Measurements from ENCODE around the gene CBLL1. TPM values are rescaled to one million over a fixed set of nuclear protein-coding genes. Genes with fewer than 3 reads are reported as not detected.

Gene CBLL1
- 10 to 100 TPM; 62.7 to 85.8 (median 82.0) TPM for total RNA-seq
- 50.1 TPM for total RNA-seq (2013)

- ATAC-seq: peak; percentile 88 to 97 (median 90)
- peak; percentile 97 to 98 for DNase-seq
- H3K27me3 ChIP-seq (ENCODE audit: control insufficient read depth, insufficient read depth, low read length): no peaks in the 10 kb centered on the region
- Mint-ChIP-seq H3K36me3 (no peaks in the 10 kb centered on the region), H3K27ac (peak within 1 kb of the TSS; percentile 100), H3K9me3 (no peaks in the 10 kb centered on the region), H3K4me1 (peaks cover 42 to 48% of the 10 kb centered on the region in 2 donors), H3K4me3 (peak within 1 kb of the TSS; percentile 96), H3K27me3 (ENCODE audit: low read depth in 2 of 2) (no peaks in the 10 kb centered on the region)
- peak; percentile 65 for TF ChIP-seq CTCF (IDR thresholded peaks at IDR 0.05)
- intact Hi-C loops (cut with micrococcal nuclease): loop anchor here (1.0 to 10.0 kb wide), 8 partner anchors 131 to 1459 kb away; partner anchors contain the start of genes COG5, DLD, DNAJB9 and DUS4L
- no peaks in the 10 kb centered on the region for H3K9me3 ChIP-seq (ENCODE audit: control insufficient read depth, insufficient read depth, low read length)
- H3K27ac ChIP-seq (ENCODE audit: low read length): peak within 1 kb of the TSS; percentile 99
- H3K4me1 ChIP-seq (ENCODE audit: control insufficient read depth, insufficient read depth, low read length): peaks cover 15% of the 10 kb centered on the region
- H3K4me3 ChIP-seq (ENCODE audit: low read length): peak within 1 kb of the TSS; percentile 81
- peaks cover under 1% of the 10 kb centered on the region for H3K36me3 ChIP-seq (ENCODE audit: control insufficient read depth, insufficient read depth, low read length)
- WGBS (ENCODE audit: insufficient coverage): 0% methylated on average over 56 of the region's 56 CpGs
Measured at GRCh38 chr7:107743567-107744344, at the start of gene CBLL1. Gene CBLL1 (plus strand): TSS chr7:107744142. CDS start chr7:107744164, 22 bp downstream.

GRCh38 chr7:107694386-107694785 lies 49.6 kb upstream of the CBLL1 start:
- H3K36me3 Mint-ChIP-seq: no peaks in the 10 kb centered on the region
- Histone ChIP-seq H3K27ac (ENCODE audit: low read length) (no peak overlapping the region), H3K27me3 (ENCODE audit: control insufficient read depth, insufficient read depth, low read length) (no peaks in the 10 kb centered on the region), H3K9me3 (ENCODE audit: control insufficient read depth, insufficient read depth, low read length) (no peaks in the 10 kb centered on the region), H3K36me3 (ENCODE audit: control insufficient read depth, insufficient read depth, low read length) (no peaks in the 10 kb centered on the region), H3K4me3 (ENCODE audit: low read length) (no peak overlapping the region), H3K4me1 (ENCODE audit: control insufficient read depth, insufficient read depth, low read length) (no peaks in the 10 kb centered on the region)
- intact Hi-C loops (cut with micrococcal nuclease): no loop called here
- H3K4me1 Mint-ChIP-seq: no peaks in the 10 kb centered on the region
- DNase-seq (no peak), ATAC-seq (no peak)
- WGBS (ENCODE audit: insufficient coverage): 93% methylated on average over 4 of the region's 5 CpGs
- TF ChIP-seq CTCF (IDR thresholded peaks at IDR 0.05): no peak
- no peak overlapping the region for H3K4me3 Mint-ChIP-seq
- H3K27ac Mint-ChIP-seq: no peak overlapping the region
- peaks cover 3 to 29% of the 10 kb centered on the region in 2 donors for H3K27me3 Mint-ChIP-seq (ENCODE audit: low read depth in 2 of 2)
- no peaks in the 10 kb centered on the region for H3K9me3 Mint-ChIP-seq

- peaks cover 7 to 35% of the 10 kb centered on the region in 2 donors for H3K27me3 Mint-ChIP-seq (ENCODE audit: low read depth in 2 of 2)
- WGBS (ENCODE audit: insufficient coverage): 77% methylated on average over 2 of the region's 4 CpGs
- no peaks in the 10 kb centered on the region for H3K9me3 Mint-ChIP-seq
Measured at GRCh38 chr7:107696330-107696946, 47.5 kb upstream of the CBLL1 start.

More at GRCh38 chr7:107696330-107696946, 47.5 kb upstream of the CBLL1 start:
- H3K36me3 ChIP-seq (ENCODE audit: control insufficient read depth, insufficient read depth, low read length): no peaks in the 10 kb centered on the region
- H3K4me1 ChIP-seq (ENCODE audit: control insufficient read depth, insufficient read depth, low read length): no peaks in the 10 kb centered on the region
- H3K36me3 Mint-ChIP-seq: no peaks in the 10 kb centered on the region
- TF ChIP-seq CTCF (IDR thresholded peaks at IDR 0.05): no peak
- intact Hi-C loops (cut with micrococcal nuclease): no loop called here
- no peak overlapping the region for H3K27ac Mint-ChIP-seq
- no peak overlapping the region for H3K4me3 Mint-ChIP-seq
- no peaks in the 10 kb centered on the region for H3K9me3 ChIP-seq (ENCODE audit: control insufficient read depth, insufficient read depth, low read length)
- no peak overlapping the region for H3K27ac ChIP-seq (ENCODE audit: low read length)
- H3K27me3 ChIP-seq (ENCODE audit: control insufficient read depth, insufficient read depth, low read length): no peaks in the 10 kb centered on the region
- no peak for ATAC-seq
- H3K4me1 Mint-ChIP-seq: no peaks in the 10 kb centered on the region
- H3K4me3 ChIP-seq (ENCODE audit: low read length): no peak overlapping the region
- no peak for DNase-seq

Measured in natural killer cell (primary cell).